Panc1 (cell line): ENCODE data around the gene RIOK3. TPM values are rescaled to one million over a fixed set of nuclear protein-coding genes. Genes with fewer than 3 reads are reported as not detected.

Experiments used
- ATAC-seq: fragments of 200-7000 bp; cut with Tn5 transposase; 2 replicates; pipeline ENCODE4 v1.9.1; 2020; ENCODE audit warnings: mild to moderate bottlenecking, moderate library complexity
- BruUV-seq: library from RNA; stranded (reverse); fragments of 400-500 nt; replicated peaks from 2 replicates; lab custom pipeline; 2021; lab: Mats Ljungman, UMichigan
- CTCF ChIA-PET: fragments of 300-600 bp; sonication (Branson Sonifier 250); formaldehyde crosslinking; loops from one replicate; lab custom pipeline; 2022; ENCODE audit warnings: antibody characterized with exemption; lab: Charles Lee
- POLR2A ChIA-PET: fragments of 300-600 bp; sonication (Branson Sonifier 250); formaldehyde crosslinking; loops from one replicate; lab custom pipeline; 2022; ENCODE audit warnings: antibody characterized with exemption; lab: Charles Lee
- DNase-seq: peaks from one replicate; pipeline ENCODE4 v3.0.0-alpha.2; 2010; ENCODE audit warnings: low read depth, low spot score
- H3K27ac ChIP-seq: 2 replicates; pipeline ENCODE4 v1.5.1; 2011; ENCODE audit warnings: mild to moderate bottlenecking, low read length, inconsistent platforms
- H3K27me3 ChIP-seq: fragments of 200-500 bp; sonication (Bioruptor generic); 2 replicates; pipeline ENCODE4 v1.6.0; 2014; ENCODE audit warnings: low read length, inconsistent platforms; ENCODE audit not compliant: control insufficient read depth, insufficient read depth
- H3K36me3 ChIP-seq: fragments of 200-500 bp; sonication (Bioruptor generic); 2 replicates; pipeline ENCODE4 v1.5.1; 2014; ENCODE audit warnings: inconsistent platforms, mild to moderate bottlenecking, low read length, moderate library complexity; ENCODE audit not compliant: control insufficient read depth, insufficient read depth
- H3K4me1 ChIP-seq: 2 replicates; pipeline ENCODE4 v1.5.1; 2011; ENCODE audit warnings: inconsistent platforms, mild to moderate bottlenecking, low read length, moderate library complexity; ENCODE audit not compliant: control insufficient read depth, insufficient read depth
- H3K4me3 ChIP-seq, 2 experiments: 2 replicates each; pipeline ENCODE4 v1.5.1; 2011 to 2012; ENCODE audit warnings: low read depth in 2 of 2, low read length in 2 of 2, mild to moderate bottlenecking in 2 of 2, inconsistent platforms in 1 of 2, moderate library complexity in 1 of 2
- H3K9me3 ChIP-seq: fragments of 200-500 bp; sonication (Bioruptor generic); 2 replicates; pipeline ENCODE4 v1.5.1; 2014; ENCODE audit warnings: low read depth, mild to moderate bottlenecking, inconsistent platforms, low read length, moderate library complexity; ENCODE audit not compliant: control insufficient read depth, insufficient read depth
- POLR2AphosphoS5 ChIP-seq: IDR thresholded peaks from 2 replicates; pipeline ENCODE4 v1.6.1; 2012; ENCODE audit warnings: mild to moderate bottlenecking, low read depth, low read length, moderate library complexity
- SIN3A ChIP-seq: IDR thresholded peaks from 2 replicates; pipeline ENCODE4 v1.6.1; 2012; ENCODE audit warnings: low read depth, mild to moderate bottlenecking, low read length, moderate library complexity, borderline replicate concordance; ENCODE audit not compliant: insufficient read depth
- TCF7L2 ChIP-seq: IDR thresholded peaks from 2 replicates; pipeline ENCODE4 v1.6.1; 2011; ENCODE audit warnings: mild to moderate bottlenecking, low read depth, low read length, inconsistent platforms
- in situ Hi-C: cut with HindIII; loops from 2 replicates; pipeline ENCODE4 v1.10.0; 2016; ENCODE audit warnings: low sequenced_read_pairs, low pct_unique_long_range_greater_than_20kb
- intact Hi-C: fragments of 100-400 bp; cut with micrococcal nuclease; formaldehyde crosslinking; loops from one replicate; pipeline ENCODE4 v1.10.0; 2022; ENCODE audit not compliant: unreplicated experiment
- total RNA-seq: library from RNA; stranded (reverse); gene quantifications from one replicate; pipeline ENCODE4 v1.2.1, GENCODE V29; 2021; ENCODE audit not compliant: unreplicated experiment
- TF ChIP-seq, protein P1 (sequence below): fragments of 450-650 bp; IDR thresholded peaks from 2 replicates; pipeline ENCODE4 v1.5.1; 2017; ENCODE audit warnings: mild to moderate bottlenecking
- TF ChIP-seq, protein P2 (sequence below), 2 experiments: IDR thresholded peaks; 2 replicates each; pipeline ENCODE4 v1.6.1; 2011 to 2012; ENCODE audit warnings: low read depth in 2 of 2, control low read depth in 1 of 2, low read length in 1 of 2, mild to moderate bottlenecking in 1 of 2, moderate library complexity in 1 of 2; ENCODE audit not compliant: insufficient read depth in 1 of 2

RIOK3 gene
- total RNA-seq, 1 experiment from 2014 or later = 74.7 TPM

DNA sequence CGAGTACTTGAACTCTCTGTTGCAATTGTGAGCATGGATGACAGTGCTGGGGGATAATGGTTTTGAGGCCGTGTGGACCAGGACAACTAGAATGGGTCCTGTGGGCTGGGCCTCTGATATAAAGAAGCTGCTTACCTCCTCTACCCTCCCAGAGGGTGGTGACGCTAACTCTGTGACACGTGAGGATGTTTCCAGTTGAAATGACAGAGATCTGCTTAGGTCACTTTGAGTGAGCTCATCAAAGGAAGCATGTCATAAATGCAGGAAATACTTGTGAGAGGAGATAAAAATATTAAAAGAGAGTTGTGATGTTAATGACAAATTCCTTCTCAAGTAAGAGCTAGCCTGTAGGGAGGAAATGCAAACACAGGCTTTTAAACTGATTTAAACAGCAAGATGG, 66.6 kb downstream of the RIOK3 start:
- ChIA-PET CTCF (no interaction called here), POLR2A (interaction anchor here (0.6 kb wide), 1 partner anchor 1528 kb away, joined by 3 read pairs; no protein-coding TSS in a partner anchor)
- TF ChIP-seq POLR2AphosphoS5 = no peak
- no peak for TF ChIP-seq SIN3A
- no peak for TF ChIP-seq TCF7L2
- TF ChIP-seq, protein P1, sequence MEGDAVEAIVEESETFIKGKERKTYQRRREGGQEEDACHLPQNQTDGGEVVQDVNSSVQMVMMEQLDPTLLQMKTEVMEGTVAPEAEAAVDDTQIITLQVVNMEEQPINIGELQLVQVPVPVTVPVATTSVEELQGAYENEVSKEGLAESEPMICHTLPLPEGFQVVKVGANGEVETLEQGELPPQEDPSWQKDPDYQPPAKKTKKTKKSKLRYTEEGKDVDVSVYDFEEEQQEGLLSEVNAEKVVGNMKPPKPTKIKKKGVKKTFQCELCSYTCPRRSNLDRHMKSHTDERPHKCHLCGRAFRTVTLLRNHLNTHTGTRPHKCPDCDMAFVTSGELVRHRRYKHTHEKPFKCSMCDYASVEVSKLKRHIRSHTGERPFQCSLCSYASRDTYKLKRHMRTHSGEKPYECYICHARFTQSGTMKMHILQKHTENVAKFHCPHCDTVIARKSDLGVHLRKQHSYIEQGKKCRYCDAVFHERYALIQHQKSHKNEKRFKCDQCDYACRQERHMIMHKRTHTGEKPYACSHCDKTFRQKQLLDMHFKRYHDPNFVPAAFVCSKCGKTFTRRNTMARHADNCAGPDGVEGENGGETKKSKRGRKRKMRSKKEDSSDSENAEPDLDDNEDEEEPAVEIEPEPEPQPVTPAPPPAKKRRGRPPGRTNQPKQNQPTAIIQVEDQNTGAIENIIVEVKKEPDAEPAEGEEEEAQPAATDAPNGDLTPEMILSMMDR = no peak
- TF ChIP-seq, protein P2, sequence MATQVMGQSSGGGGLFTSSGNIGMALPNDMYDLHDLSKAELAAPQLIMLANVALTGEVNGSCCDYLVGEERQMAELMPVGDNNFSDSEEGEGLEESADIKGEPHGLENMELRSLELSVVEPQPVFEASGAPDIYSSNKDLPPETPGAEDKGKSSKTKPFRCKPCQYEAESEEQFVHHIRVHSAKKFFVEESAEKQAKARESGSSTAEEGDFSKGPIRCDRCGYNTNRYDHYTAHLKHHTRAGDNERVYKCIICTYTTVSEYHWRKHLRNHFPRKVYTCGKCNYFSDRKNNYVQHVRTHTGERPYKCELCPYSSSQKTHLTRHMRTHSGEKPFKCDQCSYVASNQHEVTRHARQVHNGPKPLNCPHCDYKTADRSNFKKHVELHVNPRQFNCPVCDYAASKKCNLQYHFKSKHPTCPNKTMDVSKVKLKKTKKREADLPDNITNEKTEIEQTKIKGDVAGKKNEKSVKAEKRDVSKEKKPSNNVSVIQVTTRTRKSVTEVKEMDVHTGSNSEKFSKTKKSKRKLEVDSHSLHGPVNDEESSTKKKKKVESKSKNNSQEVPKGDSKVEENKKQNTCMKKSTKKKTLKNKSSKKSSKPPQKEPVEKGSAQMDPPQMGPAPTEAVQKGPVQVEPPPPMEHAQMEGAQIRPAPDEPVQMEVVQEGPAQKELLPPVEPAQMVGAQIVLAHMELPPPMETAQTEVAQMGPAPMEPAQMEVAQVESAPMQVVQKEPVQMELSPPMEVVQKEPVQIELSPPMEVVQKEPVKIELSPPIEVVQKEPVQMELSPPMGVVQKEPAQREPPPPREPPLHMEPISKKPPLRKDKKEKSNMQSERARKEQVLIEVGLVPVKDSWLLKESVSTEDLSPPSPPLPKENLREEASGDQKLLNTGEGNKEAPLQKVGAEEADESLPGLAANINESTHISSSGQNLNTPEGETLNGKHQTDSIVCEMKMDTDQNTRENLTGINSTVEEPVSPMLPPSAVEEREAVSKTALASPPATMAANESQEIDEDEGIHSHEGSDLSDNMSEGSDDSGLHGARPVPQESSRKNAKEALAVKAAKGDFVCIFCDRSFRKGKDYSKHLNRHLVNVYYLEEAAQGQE (IDR thresholded peaks at IDR 0.05; ENCODE audit: insufficient read depth in 1 of 2, low read depth in 2 of 2, low read length in 1 of 2) = no peak
- Histone ChIP-seq H3K36me3 (peaks cover 18% of the 10 kb centered on the region; the same call in 1 of the 2 replicates), H3K9me3 (no peaks in the 10 kb centered on the region), H3K4me1 (no peaks in the 10 kb centered on the region), H3K27ac (no peak overlapping the region), H3K4me3 (no peak overlapping the region), H3K27me3 (no peaks in the 10 kb centered on the region)
- intact Hi-C loops = loop anchor here (10.0 kb wide), 1 partner anchor 185 kb away; no protein-coding TSS in a partner anchor
- ATAC-seq (no peak), DNase-seq (no peak)
- in situ Hi-C loops = no loop called here
- BruUV-seq = no TSS peak

DNA sequence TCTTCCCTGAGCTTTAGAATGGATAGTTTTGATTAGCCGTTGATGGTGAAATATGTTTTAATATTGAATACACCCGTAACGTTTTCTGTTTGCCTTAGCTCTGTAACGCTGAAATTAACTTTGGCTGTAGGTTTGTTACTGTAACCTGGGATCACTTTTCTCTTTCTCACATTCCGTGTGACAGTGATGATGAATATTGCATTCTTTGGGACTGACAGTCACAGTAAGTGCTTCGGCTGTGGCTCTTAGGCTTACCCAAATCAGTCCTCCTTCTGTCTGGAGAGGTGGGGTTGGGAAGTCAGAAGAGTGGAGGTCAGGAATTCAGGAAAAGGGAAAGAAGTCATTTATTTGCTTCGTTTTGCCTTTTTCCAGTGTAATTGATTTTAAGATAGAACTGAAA, 68.2 kb downstream of the RIOK3 start:
- H3K4me1 ChIP-seq = no peaks in the 10 kb centered on the region
- DNase-seq (no peak), ATAC-seq (no peak)
- ChIA-PET CTCF (no interaction called here), POLR2A (no interaction called here)
- in situ Hi-C loops = no loop called here
- H3K27me3 ChIP-seq = no peaks in the 10 kb centered on the region
- peaks cover 16% of the 10 kb centered on the region; the same call in 1 of the 2 replicates for H3K36me3 ChIP-seq
- no peak overlapping the region for H3K27ac ChIP-seq
- no peaks in the 10 kb centered on the region for H3K9me3 ChIP-seq
- H3K4me3 ChIP-seq = no peak overlapping the region
- intact Hi-C loops = no loop called here
- BruUV-seq = no TSS peak
- TF ChIP-seq, protein P2 (IDR thresholded peaks at IDR 0.05; ENCODE audit: insufficient read depth in 1 of 2, low read depth in 2 of 2, low read length in 1 of 2) = no peak
- TF ChIP-seq POLR2AphosphoS5 = no peak
- TF ChIP-seq TCF7L2 = no peak
- no peak for TF ChIP-seq SIN3A
